Activated T-cell treated with anti-CD3 and anti-CD28 coated beads for 4 hours (primary cell): ENCODE results near the gene NEDD9.

Experiments used
- DNase-seq: peaks from one replicate; pipeline ENCODE4 v3.0.0-alpha.2; 2020

NEDD9 gene, protein sequence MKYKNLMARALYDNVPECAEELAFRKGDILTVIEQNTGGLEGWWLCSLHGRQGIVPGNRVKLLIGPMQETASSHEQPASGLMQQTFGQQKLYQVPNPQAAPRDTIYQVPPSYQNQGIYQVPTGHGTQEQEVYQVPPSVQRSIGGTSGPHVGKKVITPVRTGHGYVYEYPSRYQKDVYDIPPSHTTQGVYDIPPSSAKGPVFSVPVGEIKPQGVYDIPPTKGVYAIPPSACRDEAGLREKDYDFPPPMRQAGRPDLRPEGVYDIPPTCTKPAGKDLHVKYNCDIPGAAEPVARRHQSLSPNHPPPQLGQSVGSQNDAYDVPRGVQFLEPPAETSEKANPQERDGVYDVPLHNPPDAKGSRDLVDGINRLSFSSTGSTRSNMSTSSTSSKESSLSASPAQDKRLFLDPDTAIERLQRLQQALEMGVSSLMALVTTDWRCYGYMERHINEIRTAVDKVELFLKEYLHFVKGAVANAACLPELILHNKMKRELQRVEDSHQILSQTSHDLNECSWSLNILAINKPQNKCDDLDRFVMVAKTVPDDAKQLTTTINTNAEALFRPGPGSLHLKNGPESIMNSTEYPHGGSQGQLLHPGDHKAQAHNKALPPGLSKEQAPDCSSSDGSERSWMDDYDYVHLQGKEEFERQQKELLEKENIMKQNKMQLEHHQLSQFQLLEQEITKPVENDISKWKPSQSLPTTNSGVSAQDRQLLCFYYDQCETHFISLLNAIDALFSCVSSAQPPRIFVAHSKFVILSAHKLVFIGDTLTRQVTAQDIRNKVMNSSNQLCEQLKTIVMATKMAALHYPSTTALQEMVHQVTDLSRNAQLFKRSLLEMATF

DNA sequence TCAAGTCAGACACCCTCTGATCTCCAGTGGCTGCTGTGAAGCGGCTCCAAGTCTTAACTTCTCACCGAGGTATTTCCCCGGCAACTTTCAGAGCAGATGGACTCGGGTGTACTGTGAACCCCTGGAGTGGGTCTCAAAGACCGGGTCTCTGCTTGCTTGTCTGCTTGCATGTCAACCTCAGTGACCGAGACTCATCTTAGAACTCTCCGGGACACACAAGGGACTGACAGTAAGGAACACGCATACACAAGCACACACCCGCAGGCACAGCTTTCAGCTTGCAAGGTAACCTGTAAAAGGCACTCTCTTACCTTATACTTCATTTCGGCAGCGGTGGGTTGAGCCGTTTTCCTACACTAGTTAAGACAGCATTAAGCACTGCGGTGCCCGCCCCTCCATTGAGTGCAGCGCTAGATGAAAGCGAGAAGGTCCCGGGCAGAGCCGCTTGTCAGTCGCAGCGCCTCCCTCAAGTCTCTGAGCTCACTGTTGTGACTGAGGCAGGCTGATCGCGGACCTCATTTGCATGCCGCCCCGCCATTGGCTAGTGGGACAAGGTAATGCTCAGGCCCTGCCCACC lies at the start of gene NEDD9:
TSS of gene NEDD9 (minus strand) at position 476 of the 577 bp plus-strand sequence. CDS start at position 323, 153 bp downstream.
- DNase-seq: peak; percentile 87

DNA sequence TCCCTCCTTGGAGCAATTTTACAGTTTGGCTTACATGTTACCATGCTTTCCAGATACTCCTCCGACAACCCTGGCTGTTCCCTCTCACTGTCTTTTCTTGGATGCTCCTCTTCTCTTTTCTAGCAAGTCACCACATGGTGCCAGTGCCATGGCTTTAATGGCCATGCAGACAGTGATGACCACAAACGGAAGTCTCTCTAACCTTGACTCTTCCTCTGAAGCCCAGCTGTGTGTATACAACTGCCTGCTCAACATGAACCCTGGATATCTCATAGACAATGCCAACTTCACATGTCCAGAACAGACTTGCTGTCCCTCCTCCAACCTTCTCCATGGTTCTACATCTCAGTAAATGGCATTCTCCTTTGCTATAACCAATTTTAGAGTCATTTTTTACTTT lies 49.8 kb upstream of the NEDD9 start:
- no peak for DNase-seq

DNA sequence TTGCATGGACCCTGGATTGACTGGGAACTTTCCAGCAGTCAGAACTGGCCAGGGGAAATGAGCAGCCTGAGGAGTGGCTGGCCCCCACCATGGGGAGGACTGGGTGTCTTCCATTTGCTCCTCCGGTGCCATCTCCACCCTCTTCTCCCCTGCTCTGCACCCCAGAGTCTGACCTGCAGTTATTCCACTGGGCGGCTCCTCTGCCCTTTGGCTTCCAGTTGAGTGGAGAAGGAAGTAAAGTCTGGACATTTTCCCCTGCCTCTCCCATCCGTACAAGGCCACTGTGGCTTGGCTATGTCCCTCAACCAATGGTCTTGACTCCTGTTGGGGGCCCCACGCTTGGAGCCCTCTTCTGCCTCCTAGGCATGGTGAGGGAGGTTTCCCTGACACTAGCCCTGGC lies 47.9 kb upstream of the NEDD9 start:
- no peak for DNase-seq

DNA sequence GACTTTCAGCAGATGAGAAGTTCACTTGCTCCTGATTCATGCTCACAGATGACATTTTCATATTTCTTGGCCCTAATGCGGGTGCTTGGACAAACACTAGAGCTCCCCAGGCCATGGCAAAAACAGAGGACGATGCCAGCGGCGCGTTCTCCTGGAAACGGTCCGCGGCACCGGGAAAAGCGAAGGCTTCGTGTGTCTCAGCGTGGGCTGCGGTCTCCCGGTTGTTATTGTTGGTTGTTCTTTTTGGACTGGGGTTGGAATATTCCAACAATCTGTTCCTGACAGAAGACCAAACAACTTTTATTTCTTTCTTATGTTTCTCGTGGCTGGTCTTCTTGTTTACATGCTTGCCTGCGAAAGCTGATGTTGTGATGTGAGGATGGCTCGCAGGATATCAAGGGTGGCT lies 46.8 kb upstream of the NEDD9 start:
- DNase-seq: no peak

DNA sequence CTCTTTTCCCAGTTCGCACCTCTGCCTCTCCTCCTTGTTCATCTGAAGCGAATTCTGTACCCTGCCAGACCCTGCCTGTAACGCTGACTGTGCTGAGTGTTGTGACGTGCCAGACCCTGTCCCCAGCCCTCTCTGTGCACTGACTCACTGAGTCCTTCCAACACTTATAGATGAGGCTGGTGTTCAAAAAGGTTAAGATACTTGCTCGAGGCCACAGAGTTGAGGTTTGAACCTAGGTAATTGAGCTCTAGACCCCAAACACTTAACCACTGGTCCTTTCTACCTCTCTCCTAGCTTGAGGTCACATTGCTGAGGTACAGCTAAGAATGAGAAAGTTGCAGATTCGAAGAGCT lies 45.7 kb upstream of the NEDD9 start:
- no peak for DNase-seq

DNA sequence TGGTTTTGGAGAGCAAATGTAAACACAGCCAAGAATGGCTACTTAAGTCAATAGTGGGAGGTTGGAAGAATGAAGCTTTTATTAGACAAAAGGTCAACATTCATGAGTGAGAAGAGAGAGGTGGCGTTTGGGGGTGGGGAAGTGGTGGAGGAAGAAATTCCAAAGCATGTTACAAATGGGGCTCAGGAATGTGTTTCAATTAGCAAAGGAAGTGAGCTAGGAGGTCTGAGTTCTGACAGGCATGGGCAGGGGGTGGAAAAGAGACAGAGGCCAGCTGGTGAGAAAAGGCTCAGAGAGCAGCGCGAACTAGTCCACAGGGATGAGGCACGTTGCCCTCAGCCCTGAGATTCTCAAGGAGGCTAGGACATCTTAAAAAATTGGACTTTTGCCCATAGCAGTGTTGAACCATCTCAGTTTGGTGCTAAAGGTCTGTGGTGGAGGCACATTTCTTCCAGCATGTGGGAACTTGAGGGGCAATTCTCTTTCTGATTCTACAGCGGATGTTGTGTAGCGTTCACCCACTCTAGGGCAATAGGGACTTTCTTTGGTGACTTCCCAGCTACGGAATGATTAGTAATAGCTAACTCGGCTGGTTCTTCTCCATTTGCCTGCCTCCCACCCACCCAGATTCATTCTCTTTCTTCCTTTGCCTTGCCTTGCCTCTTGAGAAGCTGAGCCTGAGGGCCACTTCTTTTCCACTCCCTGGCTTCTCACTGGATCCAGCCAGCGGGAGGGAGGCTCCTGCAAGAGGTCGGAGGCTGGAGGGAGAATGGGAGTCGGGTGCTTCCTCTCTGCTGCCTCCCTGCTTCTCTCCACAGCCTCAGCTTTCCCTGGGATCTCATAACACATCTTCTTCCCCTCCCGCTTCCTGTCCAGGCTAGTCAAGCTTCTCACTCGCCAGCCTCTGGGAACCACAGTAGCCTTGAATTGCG lies 45.1 kb upstream of the NEDD9 start:
- DNase-seq: no peak

DNA sequence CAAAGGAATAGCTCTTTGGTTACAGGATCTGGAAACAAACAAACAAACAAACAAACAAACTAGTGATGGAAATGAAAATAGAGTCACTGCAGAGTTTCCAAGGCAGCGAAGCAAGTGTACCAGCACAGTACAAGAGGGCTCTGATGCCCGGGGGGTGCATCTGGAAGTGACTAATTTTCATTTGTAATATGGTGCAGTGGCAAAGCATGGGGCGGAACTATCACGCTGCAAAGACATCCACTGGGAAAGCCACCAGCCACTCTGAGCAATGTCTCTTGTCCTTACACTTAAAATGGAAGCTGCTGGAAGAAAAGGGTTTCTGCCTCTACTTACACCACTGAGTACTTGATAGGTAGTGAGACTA lies 44.4 kb upstream of the NEDD9 start:
- no peak for DNase-seq

DNA sequence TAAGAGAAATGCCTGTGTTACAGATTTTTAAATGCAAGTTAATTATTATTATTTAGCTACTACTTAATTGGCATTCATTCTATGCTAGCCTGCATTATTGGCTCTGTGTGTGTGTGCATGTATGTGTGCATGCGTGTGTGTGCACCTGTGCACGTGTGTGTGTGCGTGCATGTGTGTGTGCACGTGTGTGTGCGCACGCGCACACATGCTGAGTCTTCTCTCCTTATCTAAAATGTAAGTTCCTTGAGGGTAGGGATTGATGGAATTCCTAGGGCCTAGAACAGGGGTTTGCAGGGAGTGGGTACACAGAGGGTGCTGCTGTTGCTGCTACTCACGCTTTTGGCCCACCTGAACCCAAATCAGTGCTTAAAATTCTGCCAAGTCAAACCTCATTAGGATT lies 43.8 kb upstream of the NEDD9 start:
- DNase-seq: no peak

DNA sequence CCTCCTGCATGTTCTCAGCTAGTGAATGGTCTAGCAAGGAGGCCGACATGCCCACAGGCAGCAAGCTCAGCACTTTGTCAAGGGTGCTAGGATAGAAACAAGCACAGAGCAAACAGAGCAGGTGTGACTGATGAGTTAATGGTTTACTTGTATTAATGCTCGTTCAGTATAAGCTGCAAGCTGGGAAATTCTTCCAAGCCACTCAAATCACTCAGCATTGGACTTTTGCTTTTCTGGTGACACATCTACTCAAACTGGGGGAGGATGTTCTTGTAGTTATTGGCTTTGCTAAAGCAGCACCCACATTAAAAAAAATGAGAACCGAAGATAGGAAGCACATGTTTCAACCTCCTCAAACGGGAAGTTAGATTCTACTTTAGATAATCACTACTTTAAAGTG lies 43.1 kb upstream of the NEDD9 start:
- no peak for DNase-seq

DNA sequence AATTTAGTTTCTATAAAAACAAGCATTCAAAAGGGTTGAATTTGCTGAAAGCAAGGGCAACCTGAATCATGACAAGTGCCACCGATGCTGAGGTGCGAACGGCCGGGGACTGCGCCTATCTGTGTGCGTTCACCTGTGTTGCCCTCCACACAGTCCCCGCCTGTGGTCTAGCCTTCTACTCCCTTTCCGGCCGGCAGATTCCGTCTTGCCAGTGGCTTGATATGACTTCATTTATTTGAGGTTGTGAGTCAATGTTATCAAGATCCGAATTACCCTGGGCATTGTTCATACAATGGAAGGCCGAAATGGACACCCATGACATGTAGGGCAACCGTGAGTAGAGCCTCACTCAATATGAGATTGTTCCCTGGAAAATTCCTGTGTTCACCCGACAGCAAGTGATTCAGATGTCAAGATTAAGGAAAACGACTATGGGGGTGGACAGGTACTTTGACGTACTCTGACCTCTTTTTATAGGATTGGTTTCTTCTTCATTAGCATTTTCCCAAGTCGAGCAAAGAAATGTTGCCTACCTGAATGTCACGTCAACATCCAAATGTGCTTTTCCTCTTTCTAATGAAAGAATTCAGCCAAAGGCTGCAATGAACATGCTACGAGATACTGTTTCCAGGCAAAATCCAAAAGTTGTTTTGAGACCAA lies 41.1 kb upstream of the NEDD9 start:
- no peak for DNase-seq

DNA sequence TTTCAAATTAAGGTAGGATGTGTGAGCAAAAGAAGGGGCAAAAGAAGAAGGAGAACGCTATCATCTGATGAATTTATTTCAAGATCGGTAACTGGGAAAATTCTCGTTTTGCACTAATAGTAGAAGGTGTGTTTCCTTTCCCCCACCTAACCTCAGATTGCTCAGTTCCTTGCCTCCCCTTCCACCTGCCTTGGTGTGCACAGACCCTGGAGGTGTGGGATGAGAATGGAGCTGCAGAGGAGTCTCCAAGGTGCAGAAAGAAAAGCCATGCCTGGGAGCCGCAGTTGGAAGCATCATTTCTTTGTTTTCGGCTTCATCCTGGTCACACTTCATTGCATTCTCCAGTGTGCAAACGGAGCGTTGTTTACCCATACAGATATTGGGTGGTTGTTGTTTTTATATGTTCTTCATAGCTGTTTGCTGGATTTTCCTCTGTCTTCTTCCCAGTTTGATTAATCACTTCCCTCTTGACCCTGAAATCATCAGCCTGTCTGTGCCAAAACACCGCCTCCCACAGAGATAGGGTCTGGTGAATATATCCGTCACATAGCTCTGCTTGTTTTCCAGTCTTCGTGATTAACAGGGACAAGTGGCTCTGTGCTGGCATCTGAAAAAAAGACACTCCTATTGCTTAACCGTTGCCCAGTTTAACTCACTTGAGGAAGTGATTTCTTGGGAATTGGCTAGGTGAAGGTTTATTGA lies 40.2 kb upstream of the NEDD9 start:
- no peak for DNase-seq

DNA sequence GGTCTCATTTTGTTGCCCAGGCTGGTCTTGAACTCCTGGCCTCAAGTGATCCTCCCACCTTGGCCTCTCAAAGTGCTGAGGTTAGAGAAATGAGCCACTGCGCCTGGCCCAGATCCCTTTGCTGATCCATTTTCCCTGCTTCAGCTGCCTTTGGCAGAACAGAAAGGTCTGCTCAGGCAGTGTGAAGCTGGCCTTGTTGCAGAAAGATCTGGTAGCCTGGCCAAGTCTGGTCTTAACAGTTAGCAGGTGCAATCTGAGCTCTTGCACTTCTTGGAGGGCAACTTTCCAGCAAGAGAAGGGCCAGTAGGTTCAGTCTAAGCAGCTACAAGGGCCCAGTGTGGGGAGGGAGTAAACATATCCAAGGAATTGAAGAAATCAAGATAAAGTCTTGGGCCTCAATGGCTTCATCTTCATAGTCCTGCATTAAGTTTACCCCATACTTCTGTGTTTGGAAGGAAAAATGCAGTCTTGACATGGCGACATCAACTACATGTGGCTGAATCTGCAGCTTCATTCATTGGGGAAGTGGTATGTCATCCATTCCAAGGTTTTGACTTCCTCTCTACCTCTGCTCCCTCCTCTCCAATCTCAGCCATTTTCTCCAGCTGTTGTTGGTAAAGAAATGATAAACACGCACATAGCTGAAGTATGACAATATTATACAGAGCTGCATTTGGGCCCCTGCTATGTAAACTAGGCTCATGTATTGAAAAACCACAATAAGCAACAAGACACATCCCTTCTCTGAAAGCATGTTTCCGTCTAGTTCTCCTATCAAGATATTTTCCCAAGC lies 39.0 kb upstream of the NEDD9 start:
- no peak for DNase-seq

DNA sequence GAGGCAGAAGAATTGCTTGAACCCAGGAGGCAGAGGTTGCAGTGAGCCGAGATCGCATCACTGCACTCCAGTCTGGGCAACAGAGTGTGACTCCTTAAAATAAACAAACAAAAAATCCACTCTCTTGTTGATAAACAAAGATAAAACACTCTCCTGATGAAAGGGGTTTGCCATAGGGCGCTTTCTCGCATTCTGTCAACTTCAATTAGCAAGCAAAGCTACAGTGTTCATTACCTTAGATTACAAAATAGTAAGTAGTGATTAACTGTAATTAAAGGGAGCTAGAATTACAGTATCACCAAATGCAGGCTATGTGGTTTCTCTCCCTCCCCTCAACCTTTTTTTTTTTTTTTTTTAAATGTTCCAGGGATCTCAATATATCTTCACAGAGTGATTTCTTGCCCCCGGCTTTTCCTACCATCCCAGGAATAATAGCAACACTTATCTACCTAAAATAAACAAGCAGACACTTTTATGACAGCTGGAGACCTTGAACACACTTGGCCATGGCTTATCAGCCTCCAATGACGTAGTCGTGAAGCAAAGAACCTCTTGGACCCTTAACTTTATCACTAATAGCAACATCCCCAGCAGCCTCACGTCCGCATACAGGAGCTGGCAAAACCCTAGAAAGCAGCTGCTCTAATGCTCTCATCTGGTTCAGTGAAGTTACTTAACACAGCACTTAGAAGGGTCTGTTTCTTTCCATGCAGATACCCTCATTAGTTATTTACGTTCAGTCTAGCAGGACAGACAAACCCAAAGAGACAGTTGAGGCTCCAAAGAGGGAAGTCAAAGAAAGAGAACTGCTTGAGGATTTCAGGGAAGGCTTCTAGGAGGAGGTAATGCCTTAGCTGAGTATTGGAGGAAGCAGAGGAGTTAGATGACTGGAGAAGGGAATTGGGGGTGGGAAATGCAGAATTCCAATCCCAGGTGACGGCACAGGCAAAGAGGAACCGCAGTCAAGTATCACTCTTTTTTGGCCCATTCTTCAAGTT lies 37.9 kb upstream of the NEDD9 start:
- DNase-seq: no peak

DNA sequence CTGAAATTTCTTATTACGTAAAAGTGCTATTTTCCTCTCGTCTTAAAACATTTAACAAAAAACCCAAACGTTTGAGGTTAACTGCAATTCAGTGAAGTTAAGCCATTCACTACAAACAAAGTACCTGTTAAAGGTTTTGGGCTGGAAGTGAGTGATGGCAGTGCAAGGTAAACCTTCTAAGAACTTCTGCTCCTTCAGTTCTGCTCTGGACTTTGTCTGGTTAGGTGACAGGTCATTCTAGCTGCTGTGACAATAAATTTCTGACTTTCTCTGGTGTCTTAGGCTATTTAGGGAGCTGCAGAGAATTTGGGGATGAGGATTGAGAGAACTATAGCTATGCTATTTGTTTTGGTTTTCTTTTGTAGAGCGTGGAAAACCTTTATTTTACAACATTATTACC lies 36.5 kb upstream of the NEDD9 start:
- DNase-seq: no peak

DNA sequence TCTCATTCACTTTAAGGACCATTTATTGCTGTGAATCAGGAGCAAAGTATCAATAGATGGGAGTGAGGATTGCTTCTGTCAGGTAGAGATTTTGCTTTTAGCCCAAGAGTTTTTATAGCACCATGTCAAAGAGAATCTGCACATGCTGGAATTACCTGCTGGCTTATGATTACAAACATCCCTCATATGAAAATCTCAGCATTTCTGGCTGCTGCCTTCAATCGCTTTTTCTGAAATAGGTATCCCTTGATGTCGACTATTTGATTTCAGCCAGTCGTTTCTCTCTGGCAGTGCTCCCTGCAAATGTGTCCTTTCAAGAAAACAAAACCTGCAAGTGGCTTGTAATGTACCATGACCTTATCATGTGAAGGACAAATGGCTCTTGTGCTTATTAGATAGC lies 34.5 kb upstream of the NEDD9 start:
- DNase-seq: no peak

DNA sequence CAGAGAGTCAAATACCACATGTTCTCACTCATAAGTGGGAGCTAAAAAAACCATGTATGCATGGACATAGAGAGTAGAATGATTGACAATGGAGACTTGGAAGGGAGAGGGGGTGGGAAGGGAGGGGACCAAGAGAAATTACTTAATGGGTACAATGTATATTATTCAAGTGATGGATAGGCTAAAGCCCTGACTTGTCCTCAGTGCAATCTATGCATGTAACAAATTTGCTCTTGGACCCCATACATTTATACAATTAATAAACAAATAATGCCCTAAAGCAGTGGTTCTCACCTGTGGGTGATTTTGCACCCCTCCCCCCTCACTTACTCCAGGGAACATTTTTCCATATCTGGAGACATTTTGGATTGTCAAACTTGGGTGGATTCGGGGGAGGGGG lies 33.5 kb upstream of the NEDD9 start:
- DNase-seq: no peak

DNA sequence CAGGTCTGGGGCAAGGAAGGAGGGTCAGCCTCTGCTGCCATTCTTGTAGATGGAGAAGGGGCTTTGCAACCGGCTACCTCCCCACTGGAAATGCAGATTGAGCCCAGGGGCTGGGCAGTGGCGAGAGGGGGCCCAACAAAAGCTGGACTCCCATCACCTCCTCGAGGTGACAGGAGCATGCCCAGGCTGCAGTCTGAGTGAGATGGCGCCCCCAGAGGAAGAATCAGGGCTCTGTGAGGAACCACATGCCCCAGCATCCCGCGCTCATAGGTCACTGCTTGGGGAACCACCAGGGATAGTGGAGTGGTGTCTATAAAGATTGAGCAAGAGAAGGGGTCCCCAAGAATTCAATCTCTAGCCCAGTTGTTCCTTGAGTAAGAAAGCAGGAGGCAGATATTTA lies 31.6 kb upstream of the NEDD9 start:
- DNase-seq: no peak

DNA sequence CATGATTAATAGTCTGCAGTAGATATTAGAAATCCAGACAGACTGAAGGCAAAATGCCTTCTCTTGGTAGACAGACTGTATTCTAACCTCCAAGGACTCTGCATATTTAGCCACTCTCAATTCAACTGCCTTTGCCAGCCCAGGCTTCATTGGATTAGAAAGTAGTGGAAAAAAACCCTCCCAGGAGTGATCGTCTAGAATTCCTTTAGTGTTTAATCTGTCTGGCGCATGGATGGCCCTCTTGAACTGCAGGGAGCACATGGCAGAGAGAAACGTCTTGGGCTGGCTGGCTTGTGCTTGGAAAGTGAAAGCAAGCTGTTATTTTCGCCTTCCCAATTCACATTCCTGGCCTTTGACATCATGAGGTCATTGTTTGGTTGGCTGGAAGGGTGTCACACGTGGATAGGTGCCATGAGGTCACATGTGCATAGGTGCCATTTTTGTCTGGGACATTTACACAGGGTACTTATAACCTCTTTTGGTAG lies 30.9 kb upstream of the NEDD9 start:
- DNase-seq: no peak

DNA sequence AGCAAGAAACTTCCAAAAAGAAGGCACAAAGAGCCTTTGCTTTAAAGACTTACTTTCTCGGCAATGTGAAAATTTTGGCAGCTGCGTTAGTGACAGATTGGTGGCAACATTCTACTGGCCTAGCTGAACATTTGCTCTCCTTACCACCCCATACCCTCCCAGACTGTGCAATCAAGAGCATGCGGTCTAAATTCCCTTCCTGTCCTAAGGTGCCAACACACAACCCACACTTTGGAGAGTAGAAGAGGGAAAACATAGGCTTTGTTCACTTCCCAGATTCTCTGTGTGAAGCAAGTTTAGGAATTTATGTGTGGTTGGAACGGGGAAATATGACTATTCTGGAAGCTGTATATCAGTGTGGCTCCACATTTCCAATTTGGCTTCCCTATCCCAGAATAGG lies 29.8 kb upstream of the NEDD9 start:
- no peak for DNase-seq
